Esophagus muscularis mucosa (tissue), 4 donors: ENCODE data around the gene KRT74. TPM values are rescaled to one million over a fixed set of nuclear protein-coding genes. Genes with fewer than 3 reads are reported as not detected.

Source experiments
- DNase-seq: peaks from one replicate; pipeline ENCODE4 v3.0.0-alpha.2; 2017; ENCODE audit errors: extremely low spot score
- H3K27ac ChIP-seq, 4 donors: fragments of 200-600 bp; sonication (generic); replicated peaks in 1 of 4; 1 replicate in 3 of 4; 2 replicates in 1 of 4; pipeline ENCODE4 v1.5.1; 2016 to 2019; ENCODE audit warnings: mild to moderate bottlenecking in 1 of 4
- H3K27me3 ChIP-seq, 4 donors: fragments of 200-600 bp; sonication (generic); one replicate each; pipeline versions ENCODE4 v1.5.1 to v1.6.0; 2016 to 2019
- H3K36me3 ChIP-seq, 4 donors: fragments of 200-600 bp; sonication (generic); one replicate each; pipeline ENCODE4 v1.5.1; 2016 to 2019
- H3K4me1 ChIP-seq, 4 donors: fragments of 200-600 bp; sonication (generic); one replicate each; pipeline ENCODE4 v1.5.1; 2016 to 2019
- H3K4me3 ChIP-seq, 4 donors: fragments of 200-600 bp; sonication (generic); 1 replicate in 2 of 4; 2 replicates in 2 of 4; pipeline ENCODE4 v1.5.1; 2016 to 2019; ENCODE audit warnings: mild to moderate bottlenecking in 4 of 4, moderate library complexity in 1 of 4
- H3K9me3 ChIP-seq, 4 donors: fragments of 200-600 bp; sonication (generic); 1 replicate in 3 of 4; 2 replicates in 1 of 4; pipeline ENCODE4 v1.5.1; 2016 to 2019
- CTCF ChIP-seq, 3 experiments: fragments of 200-600 bp in 2 of 3; fragments of 450-650 bp in 1 of 3; sonication (generic) in 2 of 3; IDR thresholded peaks; one replicate each; pipeline ENCODE4 v1.5.1; 2017 to 2019; ENCODE audit warnings: antibody characterized with exemption in 3 of 3, mild to moderate bottlenecking in 2 of 3, moderate library complexity in 1 of 3
- EP300 ChIP-seq: sonication (generic); formaldehyde crosslinking; IDR thresholded peaks from one replicate; pipeline ENCODE4 v1.6.1; 2017; ENCODE audit warnings: antibody characterized with exemption
- POLR2A ChIP-seq: fragments of 450-650 bp; IDR thresholded peaks from one replicate; pipeline ENCODE4 v1.6.1; 2017; ENCODE audit warnings: antibody characterized with exemption, moderate library complexity, mild to moderate bottlenecking, low read depth
- POLR2AphosphoS5 ChIP-seq, 2 donors: sonication (generic); formaldehyde crosslinking; IDR thresholded peaks; one replicate each; pipeline ENCODE4 v1.6.1; 2017; ENCODE audit warnings: antibody characterized with exemption in 2 of 2
- WGBS: methylation state at CpG from one replicate; pipeline ENCODE4 v1.1.5; 2018; 5-methylcytosine and 5-hydroxymethylcytosine counted together
- intact Hi-C: fragments of 100-400 bp; cut with DNase I; formaldehyde crosslinking; loops from one replicate; pipeline ENCODE4 v1.15.1; 2023
- total RNA-seq, 4 donors: library from RNA; depleted of rRNA; stranded (reverse); fragments of >200 nt; gene quantifications; one replicate each; pipeline versions ENCODE4 v1.1.0 to v1.2.1, GENCODE V29; 2016

The KRT74 gene
- not detected for total RNA-seq

- Histone ChIP-seq H3K9me3 (no peaks in the 10 kb centered on the region), H3K27me3 (peaks cover 0 to 39% (median 0%) of the 10 kb centered on the region in 4 donors), H3K4me1 (no peaks in the 10 kb centered on the region), H3K4me3 (no peak within 1 kb of the TSS), H3K27ac (no peak within 1 kb of the TSS), H3K36me3 (no peaks in the 10 kb centered on the region)
- DNase-seq, result no peak
- 85% methylated on average over 3 of the region's 3 CpGs for WGBS
- intact Hi-C loops, result loop anchor here (10.0 kb wide), 1 partner anchor 199 kb away; no protein-coding TSS in a partner anchor
- no peak for TF ChIP-seq EP300
- no peak for TF ChIP-seq CTCF (IDR thresholded peaks at IDR 0.05)
- no peak for TF ChIP-seq POLR2A
- TF ChIP-seq POLR2AphosphoS5 (IDR thresholded peaks at IDR 0.05), result no peak
Measured at GRCh38 chr12:52573743-52574142, at the start of gene KRT74. KRT74 (minus strand) TSS chr12:52573843; CDS start chr12:52573777, 66 bp downstream.

- WGBS, result 84% methylated on average over 5 of the region's 5 CpGs
- no peaks in the 10 kb centered on the region for H3K27me3 ChIP-seq
- H3K27ac ChIP-seq, result no peak overlapping the region
- no peaks in the 10 kb centered on the region for H3K4me1 ChIP-seq
- H3K9me3 ChIP-seq, result no peaks in the 10 kb centered on the region
- TF ChIP-seq POLR2A (no peak), POLR2AphosphoS5 (IDR thresholded peaks at IDR 0.05) (no peak), EP300 (no peak), CTCF (IDR thresholded peaks at IDR 0.05) (no peak)
- intact Hi-C loops, result no loop called here
- peak; percentile 34 for DNase-seq
- H3K36me3 ChIP-seq, result no peaks in the 10 kb centered on the region
- no peak overlapping the region for H3K4me3 ChIP-seq
Measured at GRCh38 chr12:52622349-52622748, 48.7 kb upstream of the KRT74 start.

GRCh38 chr12:52618866-52619265 is 45.2 kb upstream of the KRT74 start:
- Histone ChIP-seq H3K36me3 (no peaks in the 10 kb centered on the region), H3K27ac (no peak overlapping the region), H3K4me1 (no peaks in the 10 kb centered on the region), H3K27me3 (peaks cover 0 to 8% (median 0%) of the 10 kb centered on the region in 4 donors), H3K9me3 (no peaks in the 10 kb centered on the region), H3K4me3 (no peak overlapping the region)
- peak; percentile 87 for DNase-seq
- intact Hi-C loops, result no loop called here
- WGBS, result 83% methylated on average over 2 of the region's 2 CpGs
- no peak for TF ChIP-seq EP300
- TF ChIP-seq CTCF (IDR thresholded peaks at IDR 0.05), result no peak
- no peak for TF ChIP-seq POLR2A
- TF ChIP-seq POLR2AphosphoS5 (IDR thresholded peaks at IDR 0.05), result no peak

GRCh38 chr12:52618216-52618615 is 44.6 kb upstream of the KRT74 start, which contains the start of gene KRT73:
KRT73 (minus strand) TSS chr12:52618559; CDS start chr12:52618524, 35 bp downstream.
- Histone ChIP-seq H3K4me3 (no peak within 1 kb of the TSS), H3K4me1 (no peaks in the 10 kb centered on the region), H3K27ac (no peak within 1 kb of the TSS), H3K27me3 (peaks cover 0 to 11% (median 0%) of the 10 kb centered on the region in 4 donors), H3K9me3 (no peaks in the 10 kb centered on the region), H3K36me3 (no peaks in the 10 kb centered on the region)
- intact Hi-C loops, result no loop called here
- DNase-seq, result peak; percentile 64
- TF ChIP-seq POLR2A (no peak), EP300 (no peak), POLR2AphosphoS5 (IDR thresholded peaks at IDR 0.05) (no peak), CTCF (IDR thresholded peaks at IDR 0.05) (no peak)
- WGBS, result 88% methylated on average over 4 of the region's 14 CpGs

GRCh38 chr12:52617403-52617785 is 43.8 kb upstream of the KRT74 start:
- Histone ChIP-seq H3K27ac (no peak overlapping the region), H3K36me3 (no peaks in the 10 kb centered on the region), H3K4me3 (no peak overlapping the region), H3K27me3 (peaks cover 0 to 12% (median 0%) of the 10 kb centered on the region in 4 donors), H3K9me3 (no peaks in the 10 kb centered on the region), H3K4me1 (no peaks in the 10 kb centered on the region)
- no peak for TF ChIP-seq POLR2A
- TF ChIP-seq EP300, result no peak
- TF ChIP-seq POLR2AphosphoS5 (IDR thresholded peaks at IDR 0.05), result no peak
- TF ChIP-seq CTCF (IDR thresholded peaks at IDR 0.05), result no peak
- intact Hi-C loops, result no loop called here
- DNase-seq, result peak; percentile 86
- 82% methylated on average over 5 of the region's 7 CpGs for WGBS
